HepG2 (cell line): ENCODE results near the gene CIITA. TPM values are rescaled to one million over a fixed set of nuclear protein-coding genes. Genes with fewer than 3 reads are reported as not detected.

Experiments
- AKNA ChIP-seq: sonication (generic); formaldehyde crosslinking; IDR thresholded peaks from 2 replicates; pipeline ENCODE4 v1.4.0; 2020; ENCODE audit warnings: missing genetic modification reagents, borderline replicate concordance
- BRD4 ChIP-seq: sonication (generic); formaldehyde crosslinking; IDR thresholded peaks from 2 replicates; pipeline ENCODE4 v1.4.0; 2020; ENCODE audit warnings: missing genetic modification reagents
- CBX5 ChIP-seq: sonication (generic); formaldehyde crosslinking; IDR thresholded peaks from 2 replicates; pipeline ENCODE4 v1.4.0; 2020; ENCODE audit warnings: missing genetic modification reagents, borderline replicate concordance
- NFKB2 ChIP-seq: sonication (generic); formaldehyde crosslinking; IDR thresholded peaks from 2 replicates; pipeline ENCODE4 v1.4.0; 2020; ENCODE audit warnings: missing genetic modification reagents, borderline replicate concordance
- PAXIP1 ChIP-seq: sonication (generic); formaldehyde crosslinking; conservative IDR thresholded peaks from 2 replicates; pipeline ENCODE4 v1.4.0; 2020; ENCODE audit warnings: mild to moderate bottlenecking, missing genetic modification reagents, moderate library complexity
- SIN3A ChIP-seq: IDR thresholded peaks from 2 replicates; pipeline ENCODE4 v1.6.1; 2011; ENCODE audit warnings: low read depth, mild to moderate bottlenecking, control low read depth, low read length, borderline replicate concordance
- TCF7 ChIP-seq: sonication (generic); IDR thresholded peaks from 2 replicates; pipeline ENCODE4 v1.6.1; 2016; ENCODE audit warnings: antibody characterized with exemption, low read depth
- THAP9 ChIP-seq: sonication (generic); formaldehyde crosslinking; IDR thresholded peaks from 2 replicates; pipeline ENCODE4; 2020; ENCODE audit warnings: missing genetic modification reagents, mild to moderate bottlenecking, borderline replicate concordance
- ZBTB38 ChIP-seq: sonication (generic); formaldehyde crosslinking; IDR thresholded peaks from 2 replicates; pipeline ENCODE4 v1.5.1; 2020; ENCODE audit warnings: mild to moderate bottlenecking, missing genetic modification reagents
- ZMYM3 ChIP-seq: sonication (generic); formaldehyde crosslinking; IDR thresholded peaks from 2 replicates; pipeline ENCODE4 v1.5.1; 2020; ENCODE audit warnings: mild to moderate bottlenecking, missing genetic modification reagents
- ZNF414 ChIP-seq: sonication (generic); formaldehyde crosslinking; IDR thresholded peaks from 2 replicates; pipeline ENCODE4 v1.5.0; 2020; ENCODE audit warnings: missing genetic modification reagents
- ZNF441 ChIP-seq: sonication (generic); formaldehyde crosslinking; IDR thresholded peaks from 2 replicates; pipeline ENCODE4 v1.7.0; 2021; ENCODE audit warnings: missing genetic modification reagents, borderline replicate concordance
- ZNF598 ChIP-seq: sonication (generic); formaldehyde crosslinking; IDR thresholded peaks from 2 replicates; pipeline ENCODE4 v1.5.1; 2020; ENCODE audit warnings: mild to moderate bottlenecking, missing genetic modification reagents, borderline replicate concordance
- ZSCAN25 ChIP-seq: sonication (generic); formaldehyde crosslinking; IDR thresholded peaks from 2 replicates; pipeline ENCODE4 v1.8.0; 2022; ENCODE audit warnings: mild to moderate bottlenecking, missing genetic modification reagents
- polyA plus RNA-seq, 8 experiments: library from polyadenylated mRNA; depleted of rRNA in 3 of 8; stranded (reverse) in 7 of 8; unstranded in 1 of 8; fragments of >200 nt; fragmentation: Illumina TruSeq in 4 of 8; extraction: Trizol in 4 of 8; gene quantifications; 2 replicates each; pipeline versions ENCODE4 v1.2.1 to v1.2.3, GENCODE V29; 2011 to 2016; ENCODE audit warnings: low read depth in 4 of 8, missing spikeins in 1 of 8, mixed read lengths in 1 of 8; ENCODE audit not compliant: insufficient read depth in 1 of 8
- total RNA-seq, 5 experiments: library from RNA; depleted of rRNA; stranded (reverse); fragments of >200 nt; fragmentation: Illumina TruSeq; extraction: Trizol; gene quantifications; 2 replicates each; pipeline ENCODE4 v1.2.3, GENCODE V29; 2016; ENCODE audit warnings: low read depth in 1 of 5

CIITA gene
- total and polyA plus RNA-seq, 2 of the 13 experiments (the other 11 are each of a cell fraction or from before 2014, with no cell fraction given) = 0.08 to 0.09 TPM

GRCh38 chr16:10870137-10870776 is 6.7 kb upstream of the CIITA start (continued):
- TF ChIP-seq ZSCAN25 (peak; percentile 67; the same call in 1 of the 2 replicates), ZNF598 (CRISPR knock-in tag) (peak; percentile 59; the same call in 1 of the 2 replicates), THAP9 (CRISPR knock-in tag) (no peak), PAXIP1 (CRISPR knock-in tag) (peak; percentile 93), ZNF441 (CRISPR knock-in tag) (0 out of 2 replicates have a peak, but pooled peaks have one; percentile 8), ZMYM3 (CRISPR knock-in tag) (peak; percentile 85), ZNF414 (CRISPR knock-in tag) (0 out of 2 replicates have a peak, but pooled peaks have one; percentile 46), BRD4 (CRISPR knock-in tag) (no peak), AKNA (CRISPR knock-in tag) (no peak), TCF7 (peak; percentile 26; the same call in 1 of the 2 replicates), NFKB2 (0 out of 2 replicates have a peak, but pooled peaks have one; percentile 28), SIN3A (no peak), ZBTB38 (CRISPR knock-in tag) (no peak), CBX5 (CRISPR knock-in tag) (no peak)
